NOMO-1 treated with DMSO at 0.1 percent for 48 hours (cell line): Measurements from ENCODE around the gene UBE2I.

Experiments used
- DNase-seq: peaks from one replicate; lab custom pipeline; 2025; ENCODE audit not compliant: unreplicated experiment; lab: John Stamatoyannopoulos, UW

UBE2I gene

DNA sequence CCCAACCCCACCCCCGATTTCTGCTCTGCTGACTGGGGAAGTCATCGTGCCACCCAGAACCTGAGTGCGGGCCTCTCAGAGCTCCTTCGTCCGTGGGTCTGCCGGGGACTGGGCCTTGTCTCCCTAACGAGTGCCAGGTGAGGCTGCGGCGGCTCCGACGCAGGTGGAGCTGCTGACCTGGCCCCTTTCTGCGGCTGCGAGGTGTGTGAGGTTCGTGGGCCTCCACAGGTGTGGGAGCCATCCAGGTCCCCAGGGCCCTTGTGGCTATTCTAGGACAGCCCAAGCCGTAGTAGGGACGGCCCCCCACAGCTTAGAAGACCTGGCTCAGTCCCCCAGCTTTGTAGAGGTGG is 3.0 kb downstream of the UBE2I start:
- DNase-seq, result no peak

DNA sequence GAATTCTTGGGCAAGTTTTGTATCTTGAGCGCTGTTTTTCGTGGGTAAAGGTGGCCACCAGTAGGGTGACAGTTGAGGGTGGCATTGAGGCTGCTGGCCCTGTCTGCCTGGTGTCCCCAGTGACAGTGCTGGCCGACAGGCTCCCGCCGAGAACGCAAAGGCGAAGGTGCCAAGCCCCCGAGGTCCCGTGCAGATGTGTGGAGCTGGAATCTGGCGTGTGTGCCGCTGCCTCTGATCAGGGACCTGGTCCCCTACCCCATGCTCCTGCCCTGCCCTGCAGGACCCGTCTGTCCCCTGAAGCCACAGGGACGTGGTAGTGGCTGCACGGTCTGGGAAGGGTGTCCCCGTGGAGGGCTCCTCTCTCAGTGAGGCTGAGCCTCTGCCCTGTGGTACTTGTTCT is 3.5 kb downstream of the UBE2I start:
- DNase-seq, result no peak

DNA sequence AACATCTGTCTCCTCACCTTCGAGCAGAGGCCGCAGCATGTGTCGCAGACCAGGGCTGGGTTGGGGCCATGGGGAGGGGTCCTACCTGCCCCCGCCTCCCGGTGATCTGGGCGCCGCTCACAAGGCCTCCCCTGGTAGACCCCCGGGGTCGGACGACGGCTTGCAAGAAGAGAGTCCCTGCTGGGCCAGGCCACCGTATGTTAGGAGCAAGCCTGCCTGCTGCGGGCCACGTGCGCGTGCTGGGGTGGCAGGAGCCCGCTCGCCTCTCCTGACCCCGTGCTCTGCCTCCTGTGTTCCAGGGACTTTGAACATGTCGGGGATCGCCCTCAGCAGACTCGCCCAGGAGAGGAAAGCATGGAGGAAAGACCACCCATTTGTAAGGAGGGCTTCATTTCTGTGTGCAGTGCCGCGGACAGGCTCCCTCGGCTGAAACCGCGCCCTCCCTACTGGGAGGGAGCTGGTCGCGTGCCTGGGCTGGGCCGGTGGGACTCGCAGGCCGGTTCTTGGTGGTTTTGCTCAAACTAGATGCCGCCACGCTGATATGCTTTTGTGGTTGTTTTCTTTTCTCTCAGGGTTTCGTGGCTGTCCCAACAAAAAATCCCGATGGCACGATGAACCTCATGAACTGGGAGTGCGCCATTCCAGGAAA is 4.4 kb downstream of the UBE2I start:
- no peak for DNase-seq

DNA sequence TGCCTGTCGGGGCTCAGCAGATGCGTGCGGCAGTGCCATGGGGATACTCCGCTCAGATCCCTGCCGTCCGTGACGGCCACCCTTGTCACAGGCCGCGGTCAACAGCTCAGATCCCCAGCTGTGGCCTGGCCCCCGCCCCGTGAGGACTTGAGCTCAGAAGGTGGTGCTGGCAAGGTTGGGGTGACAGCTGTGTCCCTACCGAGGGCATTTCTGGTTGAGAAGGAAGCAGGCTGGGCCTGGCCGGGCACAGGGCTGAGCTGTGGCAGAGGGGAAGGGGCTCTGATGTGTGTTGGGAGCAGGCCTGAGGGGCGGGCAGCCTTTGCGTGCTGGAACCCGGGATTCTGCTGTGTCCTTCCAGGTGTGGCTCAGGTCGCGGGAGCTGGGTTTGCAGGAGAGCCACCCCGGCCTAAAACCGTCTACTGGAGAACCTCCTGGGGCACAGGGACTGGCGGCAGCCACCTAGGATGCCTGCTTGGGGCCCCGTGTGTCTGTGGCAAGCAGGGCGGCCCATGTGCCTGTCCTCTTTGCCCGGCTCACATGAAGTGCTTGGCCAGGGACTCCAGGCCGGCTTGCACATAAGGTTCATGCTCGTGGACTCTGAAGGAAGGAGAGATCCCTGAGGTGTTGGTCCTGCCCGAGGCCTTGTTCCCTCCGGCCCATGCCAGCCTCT is 5.1 kb downstream of the UBE2I start:
- DNase-seq, result no peak

DNA sequence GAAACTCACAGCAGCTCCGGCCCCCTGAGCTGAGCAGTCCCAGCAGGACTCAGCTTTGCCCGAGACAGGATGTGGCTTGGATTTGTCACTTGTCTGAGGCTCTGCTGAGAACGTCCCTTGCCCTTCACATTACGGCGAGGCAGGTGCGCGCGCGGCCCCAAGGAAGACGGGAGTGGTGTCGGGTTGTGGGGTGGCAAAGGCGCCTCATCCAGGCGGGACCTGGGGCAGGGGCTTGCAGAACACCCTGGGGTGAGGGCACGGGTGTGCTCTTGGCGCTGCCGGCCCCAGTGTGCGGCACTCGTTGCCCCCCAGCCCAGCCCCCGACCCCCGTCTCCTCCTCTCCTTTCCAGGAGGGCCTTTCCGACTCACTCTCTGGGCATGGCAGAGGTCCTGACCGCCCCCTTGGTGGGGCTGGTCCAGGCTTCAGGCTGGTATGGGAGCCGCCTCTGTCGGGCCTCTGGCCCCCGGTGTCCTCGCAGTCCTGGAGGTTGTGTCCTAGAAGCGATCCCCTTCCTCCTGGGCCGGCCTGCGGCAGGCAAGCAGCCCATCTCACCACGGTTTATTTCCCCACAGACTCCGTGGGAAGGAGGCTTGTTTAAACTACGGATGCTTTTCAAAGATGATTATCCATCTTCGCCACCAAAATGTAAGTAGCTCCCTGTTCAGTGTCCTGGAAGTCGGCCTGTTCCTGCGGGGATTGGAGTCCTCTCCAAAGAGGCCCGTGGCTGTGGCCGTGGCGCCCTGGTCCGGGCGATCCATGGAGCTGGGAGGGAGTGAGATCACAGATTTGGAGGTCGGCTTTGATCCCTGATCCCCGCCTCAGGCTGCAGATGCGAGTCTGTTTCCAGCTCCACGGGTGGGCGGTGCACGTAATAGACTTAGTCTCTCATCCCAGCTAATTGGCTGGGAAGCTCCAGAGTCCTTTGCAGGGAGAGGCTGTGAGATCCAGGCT is 5.9 kb downstream of the UBE2I start:
- DNase-seq, result no peak

DNA sequence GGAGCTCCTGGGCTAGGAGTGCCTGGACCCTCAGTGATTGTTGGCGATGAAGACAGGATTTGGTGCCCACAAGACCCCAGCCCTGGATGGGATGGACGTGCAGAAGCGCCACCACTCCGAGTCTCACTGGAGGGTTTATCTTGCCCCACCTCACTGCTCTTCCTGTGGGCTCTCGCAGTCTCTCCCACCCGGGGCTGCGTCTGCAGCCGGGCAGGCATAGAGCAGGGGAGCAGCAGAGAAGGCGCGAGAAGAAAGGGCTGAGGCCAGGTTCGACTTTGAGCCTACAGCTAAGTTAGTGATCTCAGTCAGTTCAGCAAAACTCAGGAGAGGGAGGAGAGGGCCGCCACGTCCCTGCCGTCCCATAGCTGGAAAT is 6.6 kb downstream of the UBE2I start:
- DNase-seq, result no peak

DNA sequence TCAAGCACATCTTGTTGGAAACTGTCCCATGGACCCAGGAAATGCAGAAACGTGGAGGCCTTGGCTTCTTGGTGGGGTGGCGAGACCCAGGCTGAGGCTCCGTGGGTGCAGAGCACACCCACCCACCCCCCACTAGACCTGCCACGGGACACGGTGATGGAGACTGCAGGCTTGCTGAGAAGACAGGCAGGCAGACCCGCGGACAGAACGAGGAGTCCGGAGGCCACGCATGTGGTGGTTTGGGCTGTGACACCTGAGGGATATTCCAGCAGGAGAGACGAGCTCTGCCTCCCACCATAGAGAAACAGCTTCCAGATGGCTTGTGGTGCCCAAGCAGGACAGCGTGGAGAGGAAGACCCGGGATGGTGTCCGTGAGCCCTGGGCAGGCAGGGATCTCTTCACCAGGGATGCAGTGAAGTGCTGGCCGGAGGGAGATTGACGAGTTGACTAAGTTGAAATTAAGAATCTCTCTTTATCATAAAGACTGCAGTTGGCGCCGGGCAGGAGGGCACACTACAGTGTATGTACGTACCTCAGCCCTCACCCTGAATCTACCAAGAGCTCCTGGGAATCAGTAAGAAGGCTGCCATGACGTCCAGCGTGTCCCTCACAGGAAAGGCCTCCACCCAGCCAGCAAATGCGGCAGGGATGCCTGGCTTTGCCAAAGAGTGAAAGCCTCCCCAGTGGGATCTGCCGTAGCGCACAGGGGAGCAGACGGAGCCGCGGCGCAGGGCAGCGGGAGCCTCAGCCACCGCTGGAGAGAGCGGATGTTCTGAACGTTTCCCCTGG is 8.2 kb downstream of the UBE2I start:
- no peak for DNase-seq

DNA sequence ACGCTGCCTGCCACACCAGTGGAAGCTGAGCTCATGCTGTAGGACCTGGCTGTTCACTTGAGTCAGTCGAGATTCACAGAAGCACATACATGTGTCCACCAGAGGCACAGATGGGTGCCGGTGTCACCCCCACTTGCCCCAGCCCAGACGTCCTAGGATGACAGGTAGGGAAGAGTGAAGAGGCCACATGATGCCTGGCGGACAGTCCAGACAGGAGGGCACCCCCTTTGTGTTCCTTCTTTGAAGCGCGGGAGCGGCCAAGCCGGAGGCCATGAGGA is 8.8 kb downstream of the UBE2I start:
- no peak for DNase-seq

DNA sequence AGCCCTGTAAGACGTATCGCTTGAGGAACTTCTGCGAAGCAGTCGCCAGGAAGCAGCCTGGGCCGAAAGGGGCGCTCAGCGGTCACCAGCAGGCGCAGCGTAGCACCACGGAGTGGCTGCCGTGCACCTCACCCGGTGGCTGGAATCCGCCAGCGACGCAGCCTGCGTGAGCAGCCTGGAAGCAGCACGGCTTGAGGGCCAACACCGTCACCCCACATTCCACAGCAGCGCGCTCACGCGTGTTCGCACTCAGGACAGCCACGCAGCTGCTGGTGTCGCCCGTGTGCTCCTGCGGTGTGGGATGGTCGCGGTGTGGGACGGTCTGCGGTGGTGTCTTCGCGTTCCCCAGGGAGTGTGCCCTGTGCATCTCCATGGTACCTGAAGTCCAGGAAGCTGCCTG is 9.6 kb downstream of the UBE2I start:
- DNase-seq, result no peak

DNA sequence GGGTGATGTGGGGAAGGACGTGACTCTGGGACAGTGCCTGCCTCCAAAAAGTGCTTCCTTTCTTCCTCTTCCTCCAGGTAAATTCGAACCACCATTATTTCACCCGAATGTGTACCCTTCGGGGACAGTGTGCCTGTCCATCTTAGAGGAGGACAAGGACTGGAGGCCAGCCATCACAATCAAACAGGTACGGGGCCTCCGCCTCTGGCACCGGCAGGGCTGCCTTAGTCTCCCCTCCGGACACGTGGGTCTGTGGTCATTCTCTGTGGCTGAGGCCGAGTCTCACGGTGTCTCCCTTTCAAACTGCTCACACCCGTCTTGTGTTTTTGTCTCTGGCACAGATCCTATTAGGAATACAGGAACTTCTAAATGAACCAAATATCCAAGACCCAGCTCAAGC is 10.7 kb downstream of the UBE2I start:
- no peak for DNase-seq

DNA sequence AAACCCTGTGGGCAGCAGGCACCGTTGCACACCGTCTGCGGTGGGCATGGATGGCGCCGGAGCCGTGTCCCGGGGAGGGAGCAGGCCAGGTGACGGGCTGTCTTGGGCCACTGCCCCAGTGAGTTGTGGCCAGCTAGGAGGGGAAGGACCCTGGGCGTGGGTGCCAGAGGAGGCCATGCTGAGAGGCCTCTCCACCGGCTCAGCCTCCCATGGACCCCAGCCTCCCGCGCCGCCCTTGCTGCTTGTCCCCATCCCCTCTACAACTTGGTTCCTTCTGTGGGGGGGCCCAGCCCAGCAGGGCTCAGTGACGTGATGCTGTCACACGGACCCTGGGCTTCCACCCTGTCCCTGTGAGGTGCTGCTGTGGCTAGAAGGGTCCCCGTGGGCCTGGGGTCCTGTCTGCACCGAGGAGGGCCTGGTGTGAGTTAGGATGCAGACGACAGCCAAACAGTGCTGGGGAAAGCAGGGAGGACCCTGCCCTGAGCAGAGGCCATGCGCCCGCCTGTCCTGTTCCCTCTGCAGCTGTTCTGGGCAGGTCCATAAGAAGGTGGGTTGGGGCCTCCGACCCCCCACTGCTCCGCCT is 11.3 kb downstream of the UBE2I start:
- no peak for DNase-seq

DNA sequence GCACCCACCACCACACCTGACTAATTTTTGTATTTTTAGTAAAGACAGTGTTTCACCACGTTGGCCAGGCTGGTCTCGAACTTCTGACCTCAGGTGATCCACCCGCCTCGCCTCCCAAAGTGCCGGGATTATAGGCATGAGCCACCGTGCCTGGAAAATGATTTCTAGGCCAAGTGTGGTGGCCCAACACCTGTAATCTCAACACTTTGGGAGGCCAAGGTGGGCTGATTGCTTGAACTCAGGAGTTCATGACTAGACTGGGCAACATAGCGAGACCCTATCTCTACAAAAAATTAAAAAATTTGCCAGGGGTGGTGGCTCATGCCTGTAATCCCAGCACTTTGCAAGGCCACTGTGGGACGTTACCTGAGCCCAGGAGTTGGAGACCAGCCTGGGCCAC is 13.0 kb downstream of the UBE2I start:
- DNase-seq, result no peak

DNA sequence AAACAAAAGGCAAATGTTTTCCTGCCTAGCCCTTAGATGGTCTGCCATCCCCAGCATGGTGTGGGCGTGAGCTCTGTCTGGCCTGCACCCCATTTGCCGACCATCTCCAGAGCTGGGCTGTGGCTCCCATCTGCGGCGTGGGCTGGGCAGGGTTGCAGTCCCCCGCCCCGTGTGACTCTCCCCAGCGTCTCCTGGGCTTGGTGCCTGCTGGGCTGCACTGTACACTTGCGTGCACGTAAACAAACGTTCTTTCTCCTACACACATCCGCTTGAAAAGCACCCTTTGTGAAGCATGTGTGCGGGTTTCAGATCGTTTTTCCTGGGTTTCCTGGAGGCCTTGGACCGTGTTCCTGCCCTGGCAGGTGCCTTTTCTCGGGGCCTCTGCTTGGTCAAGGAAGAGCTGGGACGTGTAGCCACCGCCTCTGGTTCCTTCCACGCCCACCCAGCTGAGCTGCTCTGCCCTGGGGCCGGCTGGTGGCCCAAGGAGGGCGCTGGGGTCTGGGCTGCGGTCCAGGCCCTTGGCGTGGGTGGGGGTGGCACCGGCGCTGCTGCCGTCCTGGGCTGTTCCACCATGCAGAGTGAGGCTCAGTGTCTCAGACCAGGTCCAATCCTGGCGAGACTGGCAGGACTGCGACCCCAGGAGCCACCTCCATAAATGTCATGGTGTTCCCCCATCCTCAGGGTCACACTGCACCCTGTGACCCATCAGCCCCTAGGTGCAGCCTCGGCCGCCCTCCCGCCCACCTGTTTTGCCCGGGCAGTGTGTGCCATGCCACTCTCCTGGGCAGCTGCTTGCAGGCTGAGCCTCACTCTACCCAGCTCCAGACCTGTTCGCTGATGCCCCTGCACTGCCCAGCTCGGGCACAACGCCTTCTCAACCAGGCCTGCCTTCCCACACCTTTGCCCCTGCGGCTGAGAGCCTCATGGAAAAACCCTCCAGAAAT is 14.1 kb downstream of the UBE2I start:
- DNase-seq, result no peak

DNA sequence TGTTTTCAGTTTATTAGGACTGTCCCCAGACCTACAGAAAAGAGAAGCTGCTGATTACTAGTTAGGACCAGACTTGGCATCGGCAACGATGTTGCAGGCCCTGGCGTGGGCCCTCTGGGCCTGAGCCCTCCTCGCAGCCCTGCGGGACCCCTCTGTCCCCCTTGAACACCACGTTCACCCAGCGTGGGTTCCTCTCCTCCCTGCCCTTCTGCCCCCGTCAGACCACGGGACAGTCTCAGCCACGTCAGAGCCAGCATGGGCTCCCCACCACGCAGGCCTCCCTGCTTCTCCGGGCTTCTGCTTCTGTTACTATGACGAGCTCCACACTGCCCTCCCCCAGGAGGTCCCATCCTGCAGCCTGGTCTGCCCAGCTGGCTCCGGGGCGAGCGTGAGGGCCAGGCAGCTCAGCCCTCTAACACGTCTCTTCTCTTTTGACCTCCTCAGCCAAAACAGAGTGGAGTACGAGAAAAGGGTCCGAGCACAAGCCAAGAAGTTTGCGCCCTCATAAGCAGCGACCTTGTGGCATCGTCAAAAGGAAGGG is 14.9 kb downstream of the UBE2I start:
- DNase-seq, result no peak

DNA sequence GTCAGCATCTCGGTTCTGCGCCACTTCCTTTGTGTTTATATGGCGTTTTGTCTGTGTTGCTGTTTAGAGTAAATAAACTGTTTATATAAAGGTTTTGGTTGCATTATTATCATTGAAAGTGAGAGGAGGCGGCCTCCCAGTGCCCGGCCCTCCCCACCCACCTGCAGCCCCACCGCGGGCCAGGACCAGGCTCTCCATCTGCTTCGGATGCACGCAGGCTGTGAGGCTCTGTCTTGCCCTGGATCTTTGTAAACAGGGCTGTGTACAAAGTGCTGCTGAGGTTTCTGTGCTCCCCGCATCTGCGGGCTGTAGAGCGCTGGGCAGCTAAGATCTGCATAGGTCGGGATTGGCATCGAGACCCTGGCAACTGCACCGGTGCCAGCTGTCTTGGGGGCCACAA is 15.8 kb downstream of the UBE2I start:
- no peak for DNase-seq

DNA sequence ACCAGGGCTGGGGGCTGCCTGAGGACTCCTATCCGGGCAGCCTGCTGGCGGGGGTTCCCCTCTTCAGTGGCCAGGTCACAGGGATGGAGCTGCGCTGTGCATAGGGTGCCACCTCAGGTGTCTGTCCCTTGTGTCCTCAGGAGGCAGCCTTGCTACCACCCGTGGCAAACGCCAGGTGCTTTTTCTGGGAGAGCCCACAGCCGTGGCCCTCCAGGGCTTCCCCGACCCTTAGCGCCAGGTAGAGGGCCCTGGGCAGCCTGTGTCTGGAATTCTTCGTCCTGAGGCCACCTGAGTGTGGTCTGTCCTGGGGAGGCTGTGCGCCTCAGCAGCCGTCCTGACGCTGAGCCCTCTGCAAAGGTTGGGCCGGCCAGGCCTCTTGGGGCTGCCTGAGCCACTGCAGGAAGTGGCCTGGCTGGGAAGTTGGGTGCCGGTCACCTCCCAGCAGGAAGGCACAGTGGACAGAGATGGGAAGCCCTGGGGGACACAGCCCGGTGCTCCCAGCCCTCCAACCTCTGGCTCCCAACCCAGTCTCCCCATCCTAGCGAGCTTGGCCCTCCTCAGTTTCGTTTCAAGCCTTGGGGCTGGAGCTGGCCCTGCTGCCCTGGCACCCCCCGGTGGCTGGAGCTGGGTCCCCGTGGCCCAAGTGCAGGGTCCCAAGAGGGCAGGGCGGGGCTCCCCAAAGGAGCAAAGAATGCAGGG is 16.4 kb downstream of the UBE2I start:
- DNase-seq, result no peak

DNA sequence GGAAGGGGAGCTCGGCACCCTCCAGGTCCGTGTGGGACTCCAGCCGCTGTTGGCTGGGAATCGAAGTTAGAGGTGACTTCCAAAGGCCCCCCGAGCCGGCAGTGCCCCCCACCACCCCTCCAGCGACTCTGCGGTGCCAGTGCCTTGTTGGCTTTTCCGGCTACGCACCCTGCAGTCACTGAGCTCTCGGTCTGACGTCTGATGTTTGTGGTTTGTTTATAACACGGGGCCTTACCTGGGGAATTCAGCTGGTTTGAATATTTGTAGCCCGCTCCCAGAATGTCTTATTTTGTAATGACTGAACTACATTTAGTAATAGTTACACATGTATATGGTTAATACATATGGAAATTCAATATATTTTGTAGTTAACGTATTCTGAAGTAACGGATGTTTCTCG is 17.0 kb downstream of the UBE2I start:
- DNase-seq, result no peak

DNA sequence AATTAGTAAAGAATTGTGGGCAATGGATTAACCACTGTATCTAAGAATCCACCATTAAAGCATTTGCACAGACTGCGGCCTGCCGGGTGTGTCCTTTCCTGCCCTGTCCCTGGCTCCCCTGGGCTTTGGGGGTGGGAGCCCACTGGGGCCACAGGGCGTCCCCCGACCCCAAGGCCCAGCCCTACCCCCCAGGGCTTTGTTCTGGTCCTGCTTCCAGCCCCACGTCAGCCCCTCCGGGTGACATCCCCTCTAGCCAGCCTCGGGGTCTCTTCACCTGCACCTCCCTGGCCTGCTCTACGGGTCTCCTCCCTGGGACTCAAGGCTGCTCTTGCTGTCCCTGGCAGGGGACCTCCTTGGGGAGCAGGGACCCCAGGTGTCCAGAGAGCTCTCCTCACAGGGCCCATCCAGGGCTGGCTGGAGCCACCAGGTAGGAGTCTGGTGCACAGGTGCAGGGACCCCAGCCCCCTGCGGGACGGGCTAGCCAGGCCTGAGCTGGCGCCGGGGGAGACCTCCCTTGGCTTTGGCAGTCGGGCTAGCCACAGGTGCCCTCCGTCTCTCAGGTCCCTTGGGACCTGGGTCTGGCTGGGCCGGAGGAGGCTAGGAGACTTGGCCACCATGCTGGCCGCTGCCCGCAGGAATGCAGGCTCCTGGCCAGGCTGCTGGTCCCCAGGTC is 17.6 kb downstream of the UBE2I start:
- no peak for DNase-seq

DNA sequence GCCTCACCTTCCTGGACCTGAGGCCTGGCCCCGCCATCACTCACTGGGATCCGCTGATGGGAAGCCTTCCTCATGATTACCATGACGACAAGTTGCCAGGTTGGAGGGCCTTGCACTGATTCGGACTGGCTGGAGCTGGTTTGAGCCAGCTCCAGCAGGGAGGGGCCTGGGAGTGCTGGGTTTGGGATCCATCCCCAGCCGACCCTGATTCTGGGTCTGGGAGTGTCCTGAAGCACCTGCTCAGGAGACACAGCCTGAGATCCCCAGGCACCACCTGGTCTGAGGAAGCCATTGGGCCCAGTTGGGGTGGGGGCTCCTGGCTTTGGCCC is 18.1 kb downstream of the UBE2I start:
- DNase-seq, result no peak
